Caco-2 (cell line): Measurements from ENCODE around the gene AKR1B1. TPM values are rescaled to one million over a fixed set of nuclear protein-coding genes. Genes with fewer than 3 reads are reported as not detected.

Experiments used
- BruUV-seq: library from RNA; stranded (reverse); fragments of 400-500 nt; replicated peaks from 2 replicates; lab custom pipeline; 2021; lab: Mats Ljungman, UMichigan
- CTCF ChIA-PET: fragments of 300-600 bp; sonication (Branson Sonifier 250); formaldehyde crosslinking; loops from one replicate; lab custom pipeline; 2022; ENCODE audit warnings: antibody characterized with exemption; lab: Charles Lee
- POLR2A ChIA-PET: fragments of 300-600 bp; sonication (Branson Sonifier 250); formaldehyde crosslinking; loops from one replicate; lab custom pipeline; 2022; ENCODE audit warnings: antibody characterized with exemption; lab: Charles Lee
- DNase-seq, 2 experiments: peaks; one replicate each; pipeline versions ENCODE4 v3.0.0 to v3.0.0-alpha.2; 2020 to 2022
- H3K27me3 ChIP-seq: replicated peaks from 2 replicates; pipeline ENCODE4 v1.6.0; 2011; ENCODE audit warnings: low read length; ENCODE audit not compliant: control insufficient read depth, insufficient read depth
- H3K36me3 ChIP-seq: 2 replicates; pipeline ENCODE4 v1.5.1; 2011; ENCODE audit warnings: low read length; ENCODE audit not compliant: control insufficient read depth, insufficient read depth
- H3K4me1 ChIP-seq: fragments of 250-450 bp; sonication (Bioruptor Pico); 2 replicates; pipeline ENCODE4 v1.5.1; 2020; ENCODE audit warnings: mild to moderate bottlenecking
- H3K4me3 ChIP-seq: 2 replicates; pipeline ENCODE4 v1.5.1; 2011; ENCODE audit warnings: low read depth, mild to moderate bottlenecking, control low read depth, low read length
- H3K9me3 ChIP-seq: fragments of 250-450 bp; sonication (Bioruptor Pico); 2 replicates; pipeline ENCODE4 v1.5.1; 2020; ENCODE audit warnings: mild to moderate bottlenecking, moderate library complexity
- H3K27ac Mint-ChIP-seq: one replicate; pipeline ENCODE4 v1.8.0; 2022; ENCODE audit warnings: mixed read lengths; ENCODE audit not compliant: unreplicated experiment
- H3K27me3 Mint-ChIP-seq: one replicate; pipeline ENCODE4 v1.8.0; 2022; ENCODE audit warnings: mixed read lengths; ENCODE audit not compliant: insufficient read depth, unreplicated experiment
- H3K36me3 Mint-ChIP-seq: one replicate; pipeline ENCODE4 v1.8.0; 2022; ENCODE audit warnings: mild to moderate bottlenecking, mixed read lengths; ENCODE audit not compliant: insufficient read depth, unreplicated experiment
- H3K4me1 Mint-ChIP-seq: one replicate; pipeline ENCODE4 v1.8.0; 2022; ENCODE audit warnings: low read depth, mixed read lengths; ENCODE audit not compliant: unreplicated experiment
- H3K4me3 Mint-ChIP-seq: one replicate; pipeline ENCODE4 v1.8.0; 2022; ENCODE audit warnings: mild to moderate bottlenecking, moderate library complexity, mixed read lengths; ENCODE audit not compliant: unreplicated experiment
- H3K9me3 Mint-ChIP-seq: one replicate; pipeline ENCODE4 v1.8.0; 2022; ENCODE audit warnings: mixed read lengths; ENCODE audit not compliant: unreplicated experiment
- intact Hi-C: fragments of 100-400 bp; cut with micrococcal nuclease; formaldehyde crosslinking; loops from one replicate; pipeline ENCODE4 v1.10.0; 2022; ENCODE audit not compliant: unreplicated experiment
- total RNA-seq: library from RNA; stranded (reverse); gene quantifications from 2 replicates; pipeline ENCODE4 v1.2.3, GENCODE V29; 2022
- TF ChIP-seq, protein P1 (sequence below), 2 experiments: fragments of 200-600 bp in 1 of 2; IDR thresholded peaks; 1 replicate in 1 of 2; 2 replicates in 1 of 2; pipeline versions ENCODE4 v1.5.1 to v1.8.0; 2011 to 2022; ENCODE audit warnings: antibody characterized with exemption in 1 of 2, control low read depth in 1 of 2, inconsistent platforms in 1 of 2, low read depth in 1 of 2, low read length in 1 of 2, mild to moderate bottlenecking in 1 of 2, moderate library complexity in 1 of 2; ENCODE audit not compliant: insufficient read depth in 1 of 2, severe bottlenecking in 1 of 2, unreplicated experiment in 1 of 2

Gene AKR1B1
- total RNA-seq, 1 experiment from 2014 or later = 58.6 TPM

- Histone ChIP-seq H3K4me3 (no peak overlapping the region), H3K4me1 (peaks cover 3% of the 10 kb centered on the region), H3K36me3 (no peaks in the 10 kb centered on the region), H3K27me3 (no peaks in the 10 kb centered on the region), H3K9me3 (no peaks in the 10 kb centered on the region; the same call in 1 of the 2 replicates)
- intact Hi-C loops = loop anchor here (5.0 kb wide), 1 partner anchor 46 kb away; no protein-coding TSS in a partner anchor
- no TSS peak for BruUV-seq
- CTCF ChIA-PET = interaction anchor here (1.2 to 1.4 kb wide), 2 partner anchors 16 to 45 kb away, joined by 3 to 5 read pairs; no protein-coding TSS in a partner anchor
- TF ChIP-seq, protein P1, sequence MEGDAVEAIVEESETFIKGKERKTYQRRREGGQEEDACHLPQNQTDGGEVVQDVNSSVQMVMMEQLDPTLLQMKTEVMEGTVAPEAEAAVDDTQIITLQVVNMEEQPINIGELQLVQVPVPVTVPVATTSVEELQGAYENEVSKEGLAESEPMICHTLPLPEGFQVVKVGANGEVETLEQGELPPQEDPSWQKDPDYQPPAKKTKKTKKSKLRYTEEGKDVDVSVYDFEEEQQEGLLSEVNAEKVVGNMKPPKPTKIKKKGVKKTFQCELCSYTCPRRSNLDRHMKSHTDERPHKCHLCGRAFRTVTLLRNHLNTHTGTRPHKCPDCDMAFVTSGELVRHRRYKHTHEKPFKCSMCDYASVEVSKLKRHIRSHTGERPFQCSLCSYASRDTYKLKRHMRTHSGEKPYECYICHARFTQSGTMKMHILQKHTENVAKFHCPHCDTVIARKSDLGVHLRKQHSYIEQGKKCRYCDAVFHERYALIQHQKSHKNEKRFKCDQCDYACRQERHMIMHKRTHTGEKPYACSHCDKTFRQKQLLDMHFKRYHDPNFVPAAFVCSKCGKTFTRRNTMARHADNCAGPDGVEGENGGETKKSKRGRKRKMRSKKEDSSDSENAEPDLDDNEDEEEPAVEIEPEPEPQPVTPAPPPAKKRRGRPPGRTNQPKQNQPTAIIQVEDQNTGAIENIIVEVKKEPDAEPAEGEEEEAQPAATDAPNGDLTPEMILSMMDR (IDR thresholded peaks at IDR 0.05; ENCODE audit: insufficient read depth in 1 of 2, low read depth in 1 of 2, low read length in 1 of 2, severe bottlenecking in 1 of 2, unreplicated experiment in 1 of 2) = no peak
- no peak for DNase-seq
- H3K4me3 Mint-ChIP-seq = no peak overlapping the region
- POLR2A ChIA-PET = no interaction called here
- no peaks in the 10 kb centered on the region for H3K27me3 Mint-ChIP-seq
- no peak overlapping the region for H3K27ac Mint-ChIP-seq
- peaks cover 4% of the 10 kb centered on the region for H3K9me3 Mint-ChIP-seq
- H3K36me3 Mint-ChIP-seq = no peaks in the 10 kb centered on the region
- no peaks in the 10 kb centered on the region for H3K4me1 Mint-ChIP-seq
Observed at GRCh38 chr7:134477954-134478353, 19.1 kb upstream of the AKR1B1 start.

- Histone ChIP-seq H3K36me3 (no peaks in the 10 kb centered on the region), H3K4me1 (no peaks in the 10 kb centered on the region; the same call in 1 of the 2 replicates), H3K27me3 (no peaks in the 10 kb centered on the region), H3K9me3 (no peaks in the 10 kb centered on the region; the same call in 1 of the 2 replicates), H3K4me3 (no peak overlapping the region)
- no peak for DNase-seq
- ChIA-PET CTCF (no interaction called here), POLR2A (no interaction called here)
- TF ChIP-seq, protein P1 (IDR thresholded peaks at IDR 0.05; ENCODE audit: insufficient read depth in 1 of 2, low read depth in 1 of 2, low read length in 1 of 2, severe bottlenecking in 1 of 2, unreplicated experiment in 1 of 2) = no peak
- Mint-ChIP-seq H3K9me3 (no peaks in the 10 kb centered on the region), H3K27me3 (no peaks in the 10 kb centered on the region), H3K27ac (no peak overlapping the region), H3K4me3 (no peak overlapping the region), H3K36me3 (no peaks in the 10 kb centered on the region), H3K4me1 (peaks cover 12% of the 10 kb centered on the region)
- BruUV-seq = no TSS peak
- intact Hi-C loops = loop anchor here (5.0 kb wide), 1 partner anchor 44 kb away; no protein-coding TSS in a partner anchor
Observed at GRCh38 chr7:134476044-134476443, 17.1 kb upstream of the AKR1B1 start.

- no peak overlapping the region for H3K4me3 Mint-ChIP-seq
- H3K27ac Mint-ChIP-seq = no peak overlapping the region
- Histone ChIP-seq H3K9me3 (no peaks in the 10 kb centered on the region; the same call in 1 of the 2 replicates), H3K4me3 (no peak overlapping the region), H3K36me3 (no peaks in the 10 kb centered on the region), H3K27me3 (no peaks in the 10 kb centered on the region), H3K4me1 (no peaks in the 10 kb centered on the region; the same call in 1 of the 2 replicates)
- no peaks in the 10 kb centered on the region for H3K27me3 Mint-ChIP-seq
- TF ChIP-seq, protein P1 (IDR thresholded peaks at IDR 0.05; ENCODE audit: insufficient read depth in 1 of 2, low read depth in 1 of 2, low read length in 1 of 2, severe bottlenecking in 1 of 2, unreplicated experiment in 1 of 2) = no peak
- POLR2A ChIA-PET = interaction anchor here (0.6 kb wide), 1 partner anchor 249 kb away, joined by 4 read pairs; no protein-coding TSS in a partner anchor
- BruUV-seq = no TSS peak
- H3K9me3 Mint-ChIP-seq = no peaks in the 10 kb centered on the region
- H3K36me3 Mint-ChIP-seq = no peaks in the 10 kb centered on the region
- CTCF ChIA-PET = interaction anchor here (0.6 kb wide), 1 partner anchor 101 kb away, joined by 3 read pairs; no protein-coding TSS in a partner anchor
- no peak for DNase-seq
- intact Hi-C loops = loop anchor here (5.0 kb wide), 1 partner anchor 43 kb away; no protein-coding TSS in a partner anchor
- peaks cover 12% of the 10 kb centered on the region for H3K4me1 Mint-ChIP-seq
Observed at GRCh38 chr7:134474828-134475227, 15.9 kb upstream of the AKR1B1 start.
